Measurements from ENCODE around the gene LTBR.

Gene LTBR

DNA sequence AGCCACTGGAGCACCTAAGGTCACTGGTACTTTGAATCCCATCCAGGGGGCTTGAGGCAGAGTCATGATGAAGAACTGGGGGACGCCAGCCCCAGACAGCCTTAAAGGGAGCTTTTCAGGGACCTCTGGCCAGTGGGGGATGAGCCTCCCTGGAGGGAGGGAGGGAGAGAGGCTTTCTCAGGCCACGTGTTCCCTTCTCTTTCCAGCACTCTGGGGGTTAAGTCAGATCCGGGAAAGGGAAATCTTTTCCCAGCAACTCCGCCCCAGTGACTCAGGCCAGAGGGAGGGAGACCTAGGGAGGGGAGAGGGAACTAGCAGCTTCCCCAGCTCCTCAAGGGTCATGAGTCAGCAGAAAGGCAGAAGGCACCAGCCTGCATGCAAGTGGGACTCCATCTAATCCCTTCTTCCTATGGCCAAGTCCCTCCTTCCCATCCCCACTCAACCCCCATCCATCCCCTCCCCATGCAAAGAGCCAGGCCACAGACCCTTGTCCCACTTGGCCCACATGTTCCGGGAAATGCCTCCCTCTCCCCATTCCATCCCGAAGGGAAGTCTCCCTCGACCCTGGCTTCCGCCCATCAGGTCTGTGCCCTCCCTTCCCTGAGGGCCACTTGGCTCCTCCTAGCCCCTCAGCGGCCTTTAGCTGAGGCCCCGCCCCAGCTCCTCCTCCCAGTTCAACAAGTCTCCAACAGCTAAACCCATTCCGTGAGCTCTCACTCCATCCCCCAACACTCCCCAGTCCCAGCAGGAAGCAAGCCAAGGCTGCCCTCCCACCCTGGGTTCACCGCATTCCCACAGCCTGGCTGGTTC is 47.7 kb upstream of the LTBR start:
- Histone ChIP-seq H3K9me3 (ENCODE audit: control insufficient read depth, insufficient read depth, low read depth, low read length) (no peaks in the 10 kb centered on the region), H3K36me3 (ENCODE audit: control insufficient read depth in 2 of 2, insufficient read depth in 1 of 2, low read length in 2 of 2) (peaks cover 15 to 47% of the 10 kb centered on the region in 2 experiments), H3K4me1 (ENCODE audit: control insufficient read depth, insufficient read depth, low read length) (peaks cover 27% of the 10 kb centered on the region), H3K27ac (ENCODE audit: extremely low read depth, low read depth, low read length) (peak overlapping the region; percentile 90), H3K4me3 (ENCODE audit: low read depth, low read length) (peak overlapping the region; percentile 28)
- ChIA-PET POLR2A (interaction anchor here (0.6 to 4.6 kb wide), 17 partner anchors 9 to 353 kb away, joined by 3 to 37 read pairs (median 5); partner anchors contain the start of genes GAPDH, MRPL51, VAMP1 and ZNF384), CTCF (interaction anchor here (0.5 to 3.0 kb wide), 18 partner anchors 9 to 777 kb away, joined by 3 to 28 read pairs (median 4); partner anchors contain the start of gene SCNN1A)
- TF ChIP-seq ZFP41 (tag by site-specific recombination; IDR thresholded peaks at IDR 0.05; ENCODE audit: borderline replicate concordance) (no peak), HOXC10 (CRISPR knock-in tag; IDR thresholded peaks at IDR 0.05) (no peak), ZSCAN23 (tag by site-specific recombination; IDR thresholded peaks at IDR 0.05) (no peak), REPIN1 (tag by site-specific recombination; IDR thresholded peaks at IDR 0.05; ENCODE audit: low read depth) (no peak), SP3 (tag by site-specific recombination; IDR thresholded peaks at IDR 0.05) (peak; percentile 94), ZNF175 (tag by site-specific recombination; IDR thresholded peaks at IDR 0.05) (no peak), ZNF391 (tag by site-specific recombination; IDR thresholded peaks at IDR 0.05; ENCODE audit: borderline replicate concordance, low read depth) (no peak; the same call in 1 of the 2 replicates), ZNF48 (tag by site-specific recombination; IDR thresholded peaks at IDR 0.05) (no peak), ZNF10 (tag by site-specific recombination; IDR thresholded peaks at IDR 0.05) (no peak; the same call in 1 of the 2 replicates), ZNF530 (tag by site-specific recombination; IDR thresholded peaks at IDR 0.05; ENCODE audit: low read depth) (no peak), ZNF426 (tag by site-specific recombination; IDR thresholded peaks at IDR 0.05) (no peak), ZNF510 (tag by site-specific recombination; IDR thresholded peaks at IDR 0.05; ENCODE audit: insufficient replicate concordance) (no peak), ZSCAN30 (tag by site-specific recombination; IDR thresholded peaks at IDR 0.05) (peak; percentile 89; the same call in 1 of the 2 replicates), GFI1B (tag by site-specific recombination; IDR thresholded peaks at IDR 0.05) (peak; percentile 74; the same call in 1 of the 2 replicates), ZNF626 (tag by site-specific recombination; IDR thresholded peaks at IDR 0.05) (no peak), ZFHX2 (tag by site-specific recombination; conservative IDR thresholded peaks at IDR 0.05) (no peak), ZBTB1 (tag by site-specific recombination; IDR thresholded peaks at IDR 0.05) (no peak), ZNF324 (tag by site-specific recombination; IDR thresholded peaks at IDR 0.05) (peak; percentile 66), ZNF266 (tag by site-specific recombination; IDR thresholded peaks at IDR 0.05; ENCODE audit: low read depth) (no peak), ZNF610 (tag by site-specific recombination; IDR thresholded peaks at IDR 0.05; ENCODE audit: borderline replicate concordance) (no peak), SP7 (tag by site-specific recombination; IDR thresholded peaks at IDR 0.05) (peak; percentile 94), GLIS2 (tag by site-specific recombination; IDR thresholded peaks at IDR 0.05) (peak; percentile 88), ZNF664 (tag by site-specific recombination; IDR thresholded peaks at IDR 0.05) (no peak)
- TF ChIP-seq, protein P1, sequence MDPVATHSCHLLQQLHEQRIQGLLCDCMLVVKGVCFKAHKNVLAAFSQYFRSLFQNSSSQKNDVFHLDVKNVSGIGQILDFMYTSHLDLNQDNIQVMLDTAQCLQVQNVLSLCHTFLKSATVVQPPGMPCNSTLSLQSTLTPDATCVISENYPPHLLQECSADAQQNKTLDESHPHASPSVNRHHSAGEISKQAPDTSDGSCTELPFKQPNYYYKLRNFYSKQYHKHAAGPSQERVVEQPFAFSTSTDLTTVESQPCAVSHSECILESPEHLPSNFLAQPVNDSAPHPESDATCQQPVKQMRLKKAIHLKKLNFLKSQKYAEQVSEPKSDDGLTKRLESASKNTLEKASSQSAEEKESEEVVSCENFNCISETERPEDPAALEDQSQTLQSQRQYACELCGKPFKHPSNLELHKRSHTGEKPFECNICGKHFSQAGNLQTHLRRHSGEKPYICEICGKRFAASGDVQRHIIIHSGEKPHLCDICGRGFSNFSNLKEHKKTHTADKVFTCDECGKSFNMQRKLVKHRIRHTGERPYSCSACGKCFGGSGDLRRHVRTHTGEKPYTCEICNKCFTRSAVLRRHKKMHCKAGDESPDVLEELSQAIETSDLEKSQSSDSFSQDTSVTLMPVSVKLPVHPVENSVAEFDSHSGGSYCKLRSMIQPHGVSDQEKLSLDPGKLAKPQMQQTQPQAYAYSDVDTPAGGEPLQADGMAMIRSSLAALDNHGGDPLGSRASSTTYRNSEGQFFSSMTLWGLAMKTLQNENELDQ (tag by site-specific recombination; IDR thresholded peaks at IDR 0.05; ENCODE audit: low read depth) = 0 out of 2 replicates have a peak, but pooled peaks have one; percentile 8
- TF ChIP-seq, protein P2, sequence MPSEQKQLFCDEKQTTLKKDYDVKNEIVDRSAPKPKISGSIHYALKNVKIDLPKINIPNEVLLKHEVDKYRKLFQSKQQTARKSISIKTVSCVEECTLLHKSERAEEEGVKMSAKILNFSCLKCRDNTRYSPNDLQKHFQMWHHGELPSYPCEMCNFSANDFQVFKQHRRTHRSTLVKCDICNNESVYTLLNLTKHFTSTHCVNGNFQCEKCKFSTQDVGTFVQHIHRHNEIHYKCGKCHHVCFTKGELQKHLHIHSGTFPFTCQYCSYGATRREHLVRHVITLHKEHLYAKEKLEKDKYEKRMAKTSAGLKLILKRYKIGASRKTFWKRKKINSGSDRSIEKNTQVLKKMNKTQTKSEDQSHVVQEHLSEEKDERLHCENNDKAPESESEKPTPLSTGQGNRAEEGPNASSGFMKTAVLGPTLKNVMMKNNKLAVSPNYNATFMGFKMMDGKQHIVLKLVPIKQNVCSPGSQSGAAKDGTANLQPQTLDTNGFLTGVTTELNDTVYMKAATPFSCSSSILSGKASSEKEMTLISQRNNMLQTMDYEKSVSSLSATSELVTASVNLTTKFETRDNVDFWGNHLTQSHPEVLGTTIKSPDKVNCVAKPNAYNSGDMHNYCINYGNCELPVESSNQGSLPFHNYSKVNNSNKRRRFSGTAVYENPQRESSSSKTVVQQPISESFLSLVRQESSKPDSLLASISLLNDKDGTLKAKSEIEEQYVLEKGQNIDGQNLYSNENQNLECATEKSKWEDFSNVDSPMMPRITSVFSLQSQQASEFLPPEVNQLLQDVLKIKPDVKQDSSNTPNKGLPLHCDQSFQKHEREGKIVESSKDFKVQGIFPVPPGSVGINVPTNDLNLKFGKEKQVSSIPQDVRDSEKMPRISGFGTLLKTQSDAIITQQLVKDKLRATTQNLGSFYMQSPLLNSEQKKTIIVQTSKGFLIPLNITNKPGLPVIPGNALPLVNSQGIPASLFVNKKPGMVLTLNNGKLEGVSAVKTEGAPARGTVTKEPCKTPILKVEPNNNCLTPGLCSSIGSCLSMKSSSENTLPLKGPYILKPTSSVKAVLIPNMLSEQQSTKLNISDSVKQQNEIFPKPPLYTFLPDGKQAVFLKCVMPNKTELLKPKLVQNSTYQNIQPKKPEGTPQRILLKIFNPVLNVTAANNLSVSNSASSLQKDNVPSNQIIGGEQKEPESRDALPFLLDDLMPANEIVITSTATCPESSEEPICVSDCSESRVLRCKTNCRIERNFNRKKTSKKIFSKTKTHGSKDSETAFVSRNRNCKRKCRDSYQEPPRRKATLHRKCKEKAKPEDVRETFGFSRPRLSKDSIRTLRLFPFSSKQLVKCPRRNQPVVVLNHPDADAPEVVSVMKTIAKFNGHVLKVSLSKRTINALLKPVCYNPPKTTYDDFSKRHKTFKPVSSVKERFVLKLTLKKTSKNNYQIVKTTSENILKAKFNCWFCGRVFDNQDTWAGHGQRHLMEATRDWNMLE (tag by site-specific recombination; conservative IDR thresholded peaks at IDR 0.05; ENCODE audit: low read depth) = peak; percentile 45; the same call in 1 of the 2 replicates
- TF ChIP-seq, protein P3, sequence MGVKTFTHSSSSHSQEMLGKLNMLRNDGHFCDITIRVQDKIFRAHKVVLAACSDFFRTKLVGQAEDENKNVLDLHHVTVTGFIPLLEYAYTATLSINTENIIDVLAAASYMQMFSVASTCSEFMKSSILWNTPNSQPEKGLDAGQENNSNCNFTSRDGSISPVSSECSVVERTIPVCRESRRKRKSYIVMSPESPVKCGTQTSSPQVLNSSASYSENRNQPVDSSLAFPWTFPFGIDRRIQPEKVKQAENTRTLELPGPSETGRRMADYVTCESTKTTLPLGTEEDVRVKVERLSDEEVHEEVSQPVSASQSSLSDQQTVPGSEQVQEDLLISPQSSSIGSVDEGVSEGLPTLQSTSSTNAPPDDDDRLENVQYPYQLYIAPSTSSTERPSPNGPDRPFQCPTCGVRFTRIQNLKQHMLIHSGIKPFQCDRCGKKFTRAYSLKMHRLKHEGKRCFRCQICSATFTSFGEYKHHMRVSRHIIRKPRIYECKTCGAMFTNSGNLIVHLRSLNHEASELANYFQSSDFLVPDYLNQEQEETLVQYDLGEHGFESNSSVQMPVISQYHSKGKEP (tag by site-specific recombination; IDR thresholded peaks at IDR 0.05) = 0 out of 2 replicates have a peak, but pooled peaks have one; percentile 50
- TF ChIP-seq, protein P4, sequence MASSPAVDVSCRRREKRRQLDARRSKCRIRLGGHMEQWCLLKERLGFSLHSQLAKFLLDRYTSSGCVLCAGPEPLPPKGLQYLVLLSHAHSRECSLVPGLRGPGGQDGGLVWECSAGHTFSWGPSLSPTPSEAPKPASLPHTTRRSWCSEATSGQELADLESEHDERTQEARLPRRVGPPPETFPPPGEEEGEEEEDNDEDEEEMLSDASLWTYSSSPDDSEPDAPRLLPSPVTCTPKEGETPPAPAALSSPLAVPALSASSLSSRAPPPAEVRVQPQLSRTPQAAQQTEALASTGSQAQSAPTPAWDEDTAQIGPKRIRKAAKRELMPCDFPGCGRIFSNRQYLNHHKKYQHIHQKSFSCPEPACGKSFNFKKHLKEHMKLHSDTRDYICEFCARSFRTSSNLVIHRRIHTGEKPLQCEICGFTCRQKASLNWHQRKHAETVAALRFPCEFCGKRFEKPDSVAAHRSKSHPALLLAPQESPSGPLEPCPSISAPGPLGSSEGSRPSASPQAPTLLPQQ (tag by site-specific recombination; IDR thresholded peaks at IDR 0.05) = peak; percentile 74; the same call in 1 of the 2 replicates
